K562 (cell line): ENCODE results near the gene KMT2C. TPM values are rescaled to one million over a fixed set of nuclear protein-coding genes. Genes with fewer than 3 reads are reported as not detected.

Experiments
- ATF1 ChIP-seq, 2 experiments: fragments of 450-650 bp in 1 of 2; IDR thresholded peaks; 2 replicates each; pipeline ENCODE4 v1.6.1; 2016; ENCODE audit warnings: missing compliant biosample characterization in 1 of 2, missing genetic modification characterization in 1 of 2
- CREB1 ChIP-seq, 2 experiments: sonication (generic) in 1 of 2; formaldehyde crosslinking in 1 of 2; IDR thresholded peaks; 2 replicates each; pipeline versions ENCODE4 v1.6.1 to v1.8.0; 2012 to 2022; ENCODE audit warnings: inconsistent platforms in 1 of 2, mild to moderate bottlenecking in 1 of 2, missing genetic modification reagents in 1 of 2, moderate library complexity in 1 of 2
- DLX4 ChIP-seq: fragments of 250-450 bp; sonication (Bioruptor Pico); IDR thresholded peaks from 2 replicates; pipeline ENCODE4 v1.6.1; 2021; ENCODE audit warnings: mild to moderate bottlenecking
- ELF1 ChIP-seq: fragments of 200-800 bp; sonication (Bioruptor generic); IDR thresholded peaks from 2 replicates; pipeline ENCODE4 v1.6.1; 2016; ENCODE audit warnings: missing genetic modification characterization, missing compliant biosample characterization
- FOXA1 ChIP-seq: fragments of 450-650 bp; IDR thresholded peaks from 2 replicates; pipeline ENCODE4 v1.6.1; 2016; ENCODE audit warnings: mild to moderate bottlenecking, borderline replicate concordance
- FOXJ2 ChIP-seq: fragments of 200-800 bp; sonication (Bioruptor generic); IDR thresholded peaks from 2 replicates; pipeline ENCODE4 v1.6.1; 2016; ENCODE audit warnings: missing genetic modification characterization, missing compliant biosample characterization
- HES1 ChIP-seq: fragments of 450-650 bp; IDR thresholded peaks from 2 replicates; pipeline ENCODE4 v1.6.1; 2016; ENCODE audit warnings: low read depth, mild to moderate bottlenecking, moderate library complexity
- MTA1 ChIP-seq: fragments of 450-650 bp; IDR thresholded peaks from 2 replicates; pipeline ENCODE4 v1.6.1; 2017; ENCODE audit warnings: borderline replicate concordance
- POLR2H ChIP-seq: IDR thresholded peaks from 2 replicates; pipeline ENCODE4 v1.6.1; 2016; ENCODE audit warnings: missing genetic modification characterization, low read depth, mild to moderate bottlenecking, control low read depth, missing compliant biosample characterization, moderate library complexity
- RBM15 ChIP-seq: fragments of 200-400 bp; formaldehyde crosslinking; IDR thresholded peaks from 2 replicates; pipeline ENCODE4 v1.6.1; 2018; ENCODE audit warnings: mild to moderate bottlenecking, low read length, moderate library complexity; ENCODE audit not compliant: insufficient read depth
- RBM22 ChIP-seq: fragments of 200-400 bp; formaldehyde crosslinking; IDR thresholded peaks from 2 replicates; pipeline ENCODE4 v1.6.1; 2018; ENCODE audit warnings: low read length, low read depth; ENCODE audit not compliant: poor library complexity, severe bottlenecking
- RFX1 ChIP-seq: fragments of 450-650 bp; IDR thresholded peaks from 2 replicates; pipeline ENCODE4 v1.6.1; 2016; ENCODE audit warnings: mild to moderate bottlenecking, moderate library complexity
- TFAP4 ChIP-seq: sonication (generic); formaldehyde crosslinking; IDR thresholded peaks from 2 replicates; pipeline ENCODE4 v1.8.0; 2022; ENCODE audit warnings: missing genetic modification reagents, mild to moderate bottlenecking, moderate library complexity, borderline replicate concordance
- ZNF263 ChIP-seq: sonication (generic); formaldehyde crosslinking; IDR thresholded peaks from 2 replicates; pipeline ENCODE4 v1.8.0; 2022; ENCODE audit warnings: mild to moderate bottlenecking, missing genetic modification reagents, borderline replicate concordance
- ZNF311 ChIP-seq: fragments of 250-450 bp; sonication (Bioruptor Pico); IDR thresholded peaks from 2 replicates; pipeline ENCODE4 v1.4.0; 2020; ENCODE audit warnings: mild to moderate bottlenecking, moderate library complexity
- ZNF384 ChIP-seq: IDR thresholded peaks from 2 replicates; pipeline ENCODE4 v1.6.1; 2012; ENCODE audit warnings: low read depth, low read length, improper control_type of control experiment
- ZNF561 ChIP-seq: fragments of 450-650 bp; formaldehyde crosslinking; conservative IDR thresholded peaks from 2 replicates; pipeline ENCODE4 v1.4.0; 2020; ENCODE audit warnings: mild to moderate bottlenecking, moderate library complexity
- polyA plus RNA-seq, 8 experiments: library from polyadenylated mRNA; depleted of rRNA in 4 of 8; stranded (reverse) in 5 of 8; unstranded in 3 of 8; fragments of >200 nt; fragmentation: Nextera tagmentation in 2 of 8; fragmentation: Illumina TruSeq in 1 of 8; extraction: Ambion mirVana in 2 of 8; extraction: Trizol in 1 of 8; gene quantifications; 2 replicates each; pipeline versions ENCODE4 v1.2.1 to v1.2.3, GENCODE V29; 2011 to 2014; ENCODE audit warnings: inconsistent platforms in 1 of 8, missing spikeins in 1 of 8
- total RNA-seq, 7 experiments: library from RNA; depleted of rRNA in 6 of 7; stranded (reverse); fragments of >200 nt in 6 of 7; fragmentation: Illumina TruSeq in 2 of 7; extraction: Trizol in 2 of 7; gene quantifications; 2 replicates each; pipeline versions ENCODE4 v1.2.1 to v1.2.3, GENCODE V29; 2011 to 2021; ENCODE audit warnings: low replicate concordance in 1 of 7
- TF ChIP-seq, protein P1 (sequence below), 2 experiments: fragments of 450-650 bp; IDR thresholded peaks; 2 replicates each; pipeline ENCODE4 v1.6.1; 2016
- TF ChIP-seq, protein P2 (sequence below): fragments of 250-450 bp; sonication (Bioruptor Pico); IDR thresholded peaks from 2 replicates; pipeline ENCODE4 v1.4.0; 2020

The KMT2C gene
- total and polyA plus RNA-seq, 9 of the 15 experiments (the other 6 are each of a cell fraction or from before 2014, with no cell fraction given), result 4.9 to 67.8 (median 27.1) TPM

DNA sequence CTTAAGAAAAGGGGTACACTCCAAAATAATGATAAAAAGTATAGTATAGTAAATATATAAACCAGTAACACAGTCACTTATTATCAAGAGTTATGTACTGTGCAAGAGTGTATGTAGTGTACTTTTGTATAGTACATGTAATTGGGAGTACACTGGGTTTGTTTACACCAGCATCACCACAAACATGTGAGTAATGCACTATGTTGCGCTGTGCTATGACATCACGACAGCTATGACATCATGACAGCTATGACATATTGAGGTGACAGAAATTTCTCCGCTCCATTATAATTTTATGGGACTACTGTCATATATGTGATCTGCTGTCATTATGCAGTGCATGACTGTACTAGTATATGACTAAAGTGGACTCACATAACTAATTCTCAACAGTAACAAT, 84.6 kb downstream of the KMT2C start (continued):
- TF ChIP-seq FOXA1 (no peak), MTA1 (no peak), RFX1 (no peak), ELF1 (tag) (no peak), DLX4 (CRISPR knock-in tag) (no peak), ZNF561 (CRISPR knock-in tag) (no peak), POLR2H (tag) (no peak), TFAP4 (no peak), FOXJ2 (tag) (no peak), RBM15 (no peak), ZNF311 (CRISPR knock-in tag) (no peak), RBM22 (no peak), ZNF384 (no peak), CREB1 (IDR thresholded peaks at IDR 0.05) (peak; percentile 93), CREB1 (CRISPR knock-in tag; IDR thresholded peaks at IDR 0.05) (peak; percentile 94), ATF1 (CRISPR knock-in tag; IDR thresholded peaks at IDR 0.05) (peak; percentile 42; the same call in 1 of the 2 replicates), ATF1 (tag; IDR thresholded peaks at IDR 0.05) (peak; percentile 95), HES1 (no peak), ZNF263 (CRISPR knock-in tag) (no peak)
- TF ChIP-seq, protein P1, sequence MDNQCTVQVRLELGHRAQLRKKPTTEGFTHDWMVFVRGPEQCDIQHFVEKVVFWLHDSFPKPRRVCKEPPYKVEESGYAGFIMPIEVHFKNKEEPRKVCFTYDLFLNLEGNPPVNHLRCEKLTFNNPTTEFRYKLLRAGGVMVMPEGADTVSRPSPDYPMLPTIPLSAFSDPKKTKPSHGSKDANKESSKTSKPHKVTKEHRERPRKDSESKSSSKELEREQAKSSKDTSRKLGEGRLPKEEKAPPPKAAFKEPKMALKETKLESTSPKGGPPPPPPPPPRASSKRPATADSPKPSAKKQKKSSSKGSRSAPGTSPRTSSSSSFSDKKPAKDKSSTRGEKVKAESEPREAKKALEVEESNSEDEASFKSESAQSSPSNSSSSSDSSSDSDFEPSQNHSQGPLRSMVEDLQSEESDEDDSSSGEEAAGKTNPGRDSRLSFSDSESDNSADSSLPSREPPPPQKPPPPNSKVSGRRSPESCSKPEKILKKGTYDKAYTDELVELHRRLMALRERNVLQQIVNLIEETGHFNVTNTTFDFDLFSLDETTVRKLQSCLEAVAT (IDR thresholded peaks at IDR 0.05), result no peak
- TF ChIP-seq, protein P2, sequence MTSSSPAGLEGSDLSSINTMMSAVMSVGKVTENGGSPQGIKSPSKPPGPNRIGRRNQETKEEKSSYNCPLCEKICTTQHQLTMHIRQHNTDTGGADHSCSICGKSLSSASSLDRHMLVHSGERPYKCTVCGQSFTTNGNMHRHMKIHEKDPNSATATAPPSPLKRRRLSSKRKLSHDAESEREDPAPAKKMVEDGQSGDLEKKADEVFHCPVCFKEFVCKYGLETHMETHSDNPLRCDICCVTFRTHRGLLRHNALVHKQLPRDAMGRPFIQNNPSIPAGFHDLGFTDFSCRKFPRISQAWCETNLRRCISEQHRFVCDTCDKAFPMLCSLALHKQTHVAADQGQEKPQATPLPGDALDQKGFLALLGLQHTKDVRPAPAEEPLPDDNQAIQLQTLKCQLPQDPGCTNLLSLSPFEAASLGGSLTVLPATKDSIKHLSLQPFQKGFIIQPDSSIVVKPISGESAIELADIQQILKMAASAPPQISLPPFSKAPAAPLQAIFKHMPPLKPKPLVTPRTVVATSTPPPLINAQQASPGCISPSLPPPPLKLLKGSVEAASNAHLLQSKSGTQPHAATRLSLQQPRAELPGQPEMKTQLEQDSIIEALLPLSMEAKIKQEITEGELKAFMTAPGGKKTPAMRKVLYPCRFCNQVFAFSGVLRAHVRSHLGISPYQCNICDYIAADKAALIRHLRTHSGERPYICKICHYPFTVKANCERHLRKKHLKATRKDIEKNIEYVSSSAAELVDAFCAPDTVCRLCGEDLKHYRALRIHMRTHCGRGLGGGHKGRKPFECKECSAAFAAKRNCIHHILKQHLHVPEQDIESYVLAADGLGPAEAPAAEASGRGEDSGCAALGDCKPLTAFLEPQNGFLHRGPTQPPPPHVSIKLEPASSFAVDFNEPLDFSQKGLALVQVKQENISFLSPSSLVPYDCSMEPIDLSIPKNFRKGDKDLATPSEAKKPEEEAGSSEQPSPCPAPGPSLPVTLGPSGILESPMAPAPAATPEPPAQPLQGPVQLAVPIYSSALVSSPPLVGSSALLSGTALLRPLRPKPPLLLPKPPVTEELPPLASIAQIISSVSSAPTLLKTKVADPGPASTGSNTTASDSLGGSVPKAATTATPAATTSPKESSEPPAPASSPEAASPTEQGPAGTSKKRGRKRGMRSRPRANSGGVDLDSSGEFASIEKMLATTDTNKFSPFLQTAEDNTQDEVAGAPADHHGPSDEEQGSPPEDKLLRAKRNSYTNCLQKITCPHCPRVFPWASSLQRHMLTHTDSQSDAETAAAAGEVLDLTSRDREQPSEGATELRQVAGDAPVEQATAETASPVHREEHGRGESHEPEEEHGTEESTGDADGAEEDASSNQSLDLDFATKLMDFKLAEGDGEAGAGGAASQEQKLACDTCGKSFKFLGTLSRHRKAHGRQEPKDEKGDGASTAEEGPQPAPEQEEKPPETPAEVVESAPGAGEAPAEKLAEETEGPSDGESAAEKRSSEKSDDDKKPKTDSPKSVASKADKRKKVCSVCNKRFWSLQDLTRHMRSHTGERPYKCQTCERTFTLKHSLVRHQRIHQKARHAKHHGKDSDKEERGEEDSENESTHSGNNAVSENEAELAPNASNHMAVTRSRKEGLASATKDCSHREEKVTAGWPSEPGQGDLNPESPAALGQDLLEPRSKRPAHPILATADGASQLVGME (CRISPR knock-in tag), result no peak
